Retinal pigment epithelial cell (primary cell): ENCODE data around the gene CHIT1.

Experiments
- DNase-seq: peaks from one replicate; pipeline ENCODE4 v3.0.0-alpha.2; 2010; ENCODE audit warnings: low read depth
- H3K4me3 ChIP-seq: 2 replicates; pipeline ENCODE4 v1.5.1; 2011; ENCODE audit warnings: mild to moderate bottlenecking, low read length, control low read depth, moderate library complexity
- TF ChIP-seq, protein P1 (sequence below): conservative IDR thresholded peaks from 2 replicates; pipeline ENCODE4 v1.5.1; 2011; ENCODE audit warnings: low read depth, low read length, control low read depth, inconsistent platforms

CHIT1 gene

GRCh38 chr1:203199481-203199815, 30.0 kb downstream of the CHIT1 start:
- no peak overlapping the region for H3K4me3 ChIP-seq
- TF ChIP-seq, protein P1, sequence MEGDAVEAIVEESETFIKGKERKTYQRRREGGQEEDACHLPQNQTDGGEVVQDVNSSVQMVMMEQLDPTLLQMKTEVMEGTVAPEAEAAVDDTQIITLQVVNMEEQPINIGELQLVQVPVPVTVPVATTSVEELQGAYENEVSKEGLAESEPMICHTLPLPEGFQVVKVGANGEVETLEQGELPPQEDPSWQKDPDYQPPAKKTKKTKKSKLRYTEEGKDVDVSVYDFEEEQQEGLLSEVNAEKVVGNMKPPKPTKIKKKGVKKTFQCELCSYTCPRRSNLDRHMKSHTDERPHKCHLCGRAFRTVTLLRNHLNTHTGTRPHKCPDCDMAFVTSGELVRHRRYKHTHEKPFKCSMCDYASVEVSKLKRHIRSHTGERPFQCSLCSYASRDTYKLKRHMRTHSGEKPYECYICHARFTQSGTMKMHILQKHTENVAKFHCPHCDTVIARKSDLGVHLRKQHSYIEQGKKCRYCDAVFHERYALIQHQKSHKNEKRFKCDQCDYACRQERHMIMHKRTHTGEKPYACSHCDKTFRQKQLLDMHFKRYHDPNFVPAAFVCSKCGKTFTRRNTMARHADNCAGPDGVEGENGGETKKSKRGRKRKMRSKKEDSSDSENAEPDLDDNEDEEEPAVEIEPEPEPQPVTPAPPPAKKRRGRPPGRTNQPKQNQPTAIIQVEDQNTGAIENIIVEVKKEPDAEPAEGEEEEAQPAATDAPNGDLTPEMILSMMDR = no peak
- no peak for DNase-seq

GRCh38 chr1:203199002-203199401, 30.5 kb downstream of the CHIT1 start:
- TF ChIP-seq, protein P1 = no peak
- no peak overlapping the region for H3K4me3 ChIP-seq

DNA sequence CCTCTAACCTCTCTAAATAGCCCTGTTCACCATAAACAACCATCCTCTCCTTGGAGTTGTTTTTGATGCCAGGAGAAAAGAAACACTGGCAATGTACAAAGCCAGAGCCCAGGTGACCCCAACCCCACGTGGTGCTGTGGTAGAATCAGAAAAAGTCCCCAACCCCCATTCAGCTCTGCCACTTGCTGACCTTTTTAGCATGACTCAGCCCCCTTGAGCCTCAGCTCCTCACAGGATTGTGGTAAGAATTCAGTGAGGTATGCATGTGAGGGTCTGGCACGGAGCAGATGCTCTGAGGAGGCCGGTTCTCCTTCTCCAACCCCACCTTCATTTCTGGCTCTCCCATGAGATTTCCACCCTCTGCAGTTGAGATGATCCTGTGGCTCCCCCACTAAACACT, 31.8 kb downstream of the CHIT1 start:
- TF ChIP-seq, protein P1 = no peak
- peak; percentile 91 for DNase-seq
- no peak overlapping the region for H3K4me3 ChIP-seq

More at GRCh38 chr1:203199002-203199401, 30.5 kb downstream of the CHIT1 start:
- no peak for DNase-seq

- DNase-seq = no peak
- TF ChIP-seq, protein P1 = peak; percentile 23
- no peak overlapping the region for H3K4me3 ChIP-seq
These were observed 33.1 kb downstream of the CHIT1 start for GRCh38 chr1:203196371-203196770.

- no peak for DNase-seq
- H3K4me3 ChIP-seq = no peak overlapping the region
- TF ChIP-seq, protein P1 = no peak
These were observed 38.5 kb downstream of the CHIT1 start for GRCh38 chr1:203190949-203191348.

GRCh38 chr1:203189951-203190352, 39.5 kb downstream of the CHIT1 start:
- H3K4me3 ChIP-seq = no peak overlapping the region
- TF ChIP-seq, protein P1 = no peak
- DNase-seq = no peak

DNA sequence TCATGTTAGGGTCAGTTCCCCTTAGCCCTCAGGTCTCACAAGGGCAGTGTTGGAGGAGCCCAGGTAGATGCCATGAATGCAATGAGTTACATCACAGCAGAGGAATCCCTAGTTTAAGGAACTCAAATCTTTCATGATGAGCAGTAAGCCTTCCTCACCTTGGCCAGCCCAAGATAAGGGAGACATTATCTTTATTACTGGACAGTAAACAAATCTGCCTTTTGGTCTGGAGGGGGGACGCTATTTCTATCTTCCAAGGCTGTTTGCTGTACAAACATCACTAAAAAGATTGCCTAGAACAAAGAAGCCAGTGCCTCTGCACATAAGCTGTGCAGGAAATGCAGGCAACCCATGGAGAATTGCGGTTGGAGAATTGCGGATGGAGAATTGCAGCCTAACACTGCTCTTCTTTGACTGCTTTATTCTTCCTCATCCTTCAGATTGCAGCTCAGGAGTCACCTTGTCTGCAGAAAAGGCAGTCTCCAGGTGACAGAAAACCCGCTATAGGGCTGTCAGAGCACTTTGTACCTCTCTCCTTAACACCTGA, 40.7 kb downstream of the CHIT1 start:
- H3K4me3 ChIP-seq = no peak overlapping the region
- no peak for DNase-seq
- TF ChIP-seq, protein P1 = no peak
